GM18519 (cell line): Measurements from ENCODE around the gene CLN6.
"Not testable (repeated sequence)": the region's sequence is repeated elsewhere in the genome, so short reads cannot be mapped to it uniquely, and the experiment has no call there.

Source experiments
- ATAC-seq: cut with Tn5 transposase; IDR thresholded peaks from one replicate; pipeline ENCODE4 v1.9.1; 2021; ENCODE audit warnings: mild to moderate bottlenecking, moderate library complexity; ENCODE audit not compliant: unreplicated experiment, low FRiP score

CLN6 gene

GRCh38 chr15:68224108-68224507 is 5.4 kb downstream of the CLN6 start:
- no peak for ATAC-seq

GRCh38 chr15:68223171-68223570 is 6.4 kb downstream of the CLN6 start:
- no peak for ATAC-seq

DNA sequence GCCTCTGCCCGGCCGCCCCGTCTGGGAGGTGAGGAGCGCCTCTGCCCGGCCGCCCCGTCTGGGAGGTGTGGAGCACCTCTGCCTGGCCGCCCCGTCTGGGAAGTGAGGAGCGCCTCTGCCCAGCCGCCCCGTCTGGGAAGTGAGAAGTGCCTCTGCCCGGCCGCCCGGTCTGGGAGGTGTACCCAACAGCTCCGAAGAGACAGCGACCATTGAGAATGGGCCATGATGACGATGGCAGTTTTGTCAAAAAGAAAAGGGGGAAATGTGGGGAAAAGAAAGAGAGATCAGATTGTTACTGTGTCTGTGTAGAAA is 7.1 kb downstream of the CLN6 start:
- not testable (repeated sequence) for ATAC-seq

DNA sequence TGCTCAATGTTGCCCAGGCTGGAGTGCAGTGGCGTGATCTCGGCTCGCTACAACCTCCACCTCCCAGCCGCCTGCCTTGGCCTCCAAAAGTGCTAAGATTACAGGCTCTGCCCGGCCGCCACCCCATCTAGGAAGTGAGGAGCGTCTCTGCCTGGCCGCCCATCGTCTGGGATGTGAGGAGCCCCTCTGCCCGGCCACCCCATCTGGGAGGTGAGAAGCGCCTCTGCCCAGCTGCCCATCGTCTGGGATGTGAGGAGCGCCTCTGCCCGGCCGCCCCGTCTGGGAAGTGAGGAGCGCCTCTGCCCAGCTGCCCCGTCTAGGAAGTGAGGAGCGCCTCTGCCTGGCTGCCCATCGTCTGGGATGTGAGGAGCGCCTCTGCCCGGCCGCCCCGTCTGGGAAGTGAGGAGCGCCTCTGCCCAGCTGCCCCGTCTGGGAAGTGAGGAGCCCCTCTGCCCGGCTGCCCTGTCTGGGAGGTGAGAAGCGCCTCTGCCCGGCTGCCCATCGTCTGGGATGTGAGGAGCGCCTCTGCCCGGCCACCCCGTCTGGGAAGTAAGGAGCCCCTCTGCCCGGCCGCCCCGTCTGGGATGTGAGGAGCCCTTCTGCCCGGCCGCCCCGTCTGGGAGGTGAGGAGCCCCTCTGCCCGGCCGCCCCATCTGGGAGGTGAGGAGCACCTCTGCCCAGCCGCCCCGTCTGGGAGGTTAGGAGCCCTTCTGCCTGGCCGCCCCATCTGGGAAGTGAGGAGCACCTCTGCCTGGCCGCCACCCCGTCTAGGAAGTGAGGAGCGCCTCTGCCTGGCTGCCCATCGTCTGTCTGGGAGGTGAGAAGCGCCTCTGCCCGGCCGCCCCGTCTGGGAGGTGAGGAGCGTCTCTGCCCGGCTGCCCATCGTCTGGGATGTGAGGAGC is 7.7 kb downstream of the CLN6 start:
- not testable (repeated sequence) for ATAC-seq

DNA sequence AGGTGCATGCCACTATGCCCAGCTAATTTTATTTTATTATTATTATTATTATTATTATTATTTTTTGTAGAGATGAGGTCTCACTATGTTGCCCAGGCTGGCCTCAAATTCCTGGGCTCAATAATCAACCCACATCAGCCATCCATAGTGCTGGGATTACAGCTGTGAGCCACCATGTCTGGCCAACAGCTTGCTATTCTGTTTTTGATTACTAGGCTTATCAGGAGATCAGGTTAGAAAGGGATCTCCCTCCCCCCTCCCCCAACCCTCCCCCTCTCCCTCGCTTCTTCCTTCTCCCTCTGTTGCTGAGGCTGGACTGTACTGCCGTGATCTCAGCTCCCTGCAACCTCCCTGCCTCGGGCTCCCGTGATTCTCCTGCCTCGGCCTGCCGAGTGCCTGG is 8.6 kb downstream of the CLN6 start:
- no peak for ATAC-seq

- ATAC-seq, result no peak
These were observed 9.0 kb downstream of the CLN6 start for GRCh38 chr15:68220489-68220888.

- ATAC-seq, result no peak
These were observed 10.4 kb downstream of the CLN6 start for GRCh38 chr15:68218847-68219798.

DNA sequence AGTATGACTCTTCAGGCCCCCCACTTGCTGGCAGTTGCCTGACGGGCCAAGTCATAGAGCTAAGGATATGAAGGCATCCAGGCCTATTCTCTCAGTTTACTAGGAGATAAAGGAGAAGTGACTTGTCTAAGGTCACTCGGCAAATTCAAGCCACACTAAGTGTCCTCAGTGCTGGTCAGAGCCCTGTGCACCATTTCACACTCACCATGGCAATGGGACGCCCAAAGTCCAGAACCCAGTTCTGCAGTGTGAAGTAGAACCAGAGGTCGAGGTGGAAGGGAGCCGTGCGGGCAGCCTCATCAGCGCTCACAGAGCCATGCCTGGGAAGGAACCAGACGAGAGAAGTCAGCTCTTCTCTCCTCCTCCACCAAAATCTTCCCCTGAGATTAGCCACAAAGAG is 11.2 kb downstream of the CLN6 start:
- no peak for ATAC-seq

- ATAC-seq, result no peak
These were observed 12.2 kb downstream of the CLN6 start for GRCh38 chr15:68217341-68217740.

DNA sequence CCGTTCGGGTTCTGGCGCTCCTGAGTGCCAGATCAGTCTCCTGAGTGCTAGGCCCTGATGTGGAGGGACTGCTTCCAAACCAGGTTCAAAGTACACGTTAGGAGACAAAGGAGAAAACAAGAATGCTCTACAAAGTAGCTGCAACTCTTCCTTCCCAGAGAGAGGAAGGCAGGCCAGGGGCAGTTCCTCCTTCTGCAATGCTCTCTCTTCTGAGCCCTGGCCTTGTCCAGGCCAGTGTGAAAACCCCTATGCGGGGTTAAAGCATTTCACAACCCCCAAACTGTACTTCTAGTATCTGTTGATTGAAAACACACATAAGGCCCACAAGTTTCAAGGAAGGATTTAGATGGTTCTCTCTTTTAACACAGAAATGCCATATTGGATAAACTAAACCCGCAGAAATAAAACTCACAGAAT is 14.7 kb downstream of the CLN6 start:
- no peak for ATAC-seq

DNA sequence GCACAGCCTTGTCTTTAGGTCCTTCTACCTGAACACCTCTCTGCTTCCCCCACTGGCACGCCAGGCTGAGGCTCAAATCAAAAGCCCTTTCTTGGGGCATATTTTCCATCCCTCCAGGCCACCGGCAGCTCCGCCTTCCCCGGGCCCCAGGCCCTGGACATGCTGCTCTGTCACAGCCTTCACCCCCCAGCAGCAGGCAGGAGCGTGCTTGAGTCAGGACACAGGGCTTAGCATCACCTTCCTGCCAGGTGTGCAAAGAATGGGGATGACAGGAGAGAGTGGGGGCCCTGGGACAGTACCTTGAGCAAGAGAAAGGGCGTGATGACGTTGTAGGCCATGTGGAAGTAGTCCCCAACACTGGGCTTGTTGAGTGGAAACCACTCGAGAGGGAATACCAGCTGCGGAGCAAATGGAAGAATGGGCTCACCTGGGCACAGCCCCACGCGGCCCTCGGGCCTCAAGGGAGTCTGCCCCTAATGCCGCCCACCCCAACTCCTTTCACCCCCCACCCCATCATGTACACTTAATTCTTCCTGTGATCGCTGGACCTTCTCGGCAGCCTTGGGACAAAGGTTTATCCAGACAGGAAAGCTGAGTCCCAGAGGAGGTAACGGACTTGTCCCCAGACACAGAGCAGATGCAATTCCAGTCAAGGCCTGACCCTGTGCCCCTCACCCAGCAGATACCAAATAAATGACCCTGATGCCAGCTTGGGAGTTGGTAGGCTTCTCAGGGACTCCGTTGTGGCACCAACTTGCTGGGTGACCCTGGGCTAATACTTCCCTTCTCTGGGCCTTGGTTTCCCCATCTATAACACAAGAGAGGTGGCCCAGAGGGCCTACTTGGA is 15.3 kb downstream of the CLN6 start:
- ATAC-seq, result no peak

GRCh38 chr15:68213491-68213845 is 16.1 kb downstream of the CLN6 start:
- not testable (repeated sequence) for ATAC-seq

DNA sequence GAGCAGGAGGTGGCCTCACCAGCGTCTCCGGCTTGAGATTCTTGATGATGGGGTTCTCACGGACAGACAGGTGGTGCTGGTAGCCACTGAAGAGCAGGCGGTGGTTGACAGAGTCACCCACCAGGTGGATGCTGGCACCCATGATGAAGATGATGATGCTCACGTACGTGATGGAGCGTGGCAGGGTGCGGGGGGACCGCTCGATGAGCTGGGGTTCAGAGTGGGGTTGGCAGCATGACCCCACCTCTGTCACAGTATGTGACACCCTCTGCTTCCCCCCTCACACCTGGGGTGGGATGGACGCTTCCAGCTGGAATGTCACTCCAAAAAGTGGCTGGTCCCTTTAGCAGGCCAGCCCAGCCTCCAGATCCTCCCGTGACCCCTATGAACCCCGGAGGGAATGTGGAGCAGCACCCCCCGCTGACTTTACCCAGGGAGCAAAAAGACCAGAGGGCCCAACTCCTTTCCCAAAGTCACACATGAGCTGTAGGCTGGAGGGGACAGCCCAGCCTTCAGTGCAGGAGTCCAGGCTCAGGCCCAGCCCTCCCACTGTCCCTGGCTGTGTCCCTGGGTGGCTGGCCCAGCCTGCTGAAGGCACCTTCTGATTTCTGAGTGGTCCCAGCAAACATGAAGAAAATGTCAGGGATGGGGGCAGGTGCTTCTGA is 17.7 kb downstream of the CLN6 start:
- no peak for ATAC-seq

- no peak for ATAC-seq
These were observed 18.5 kb downstream of the CLN6 start for GRCh38 chr15:68210821-68211655.

- no peak for ATAC-seq
These were observed 19.1 kb downstream of the CLN6 start for GRCh38 chr15:68210409-68210756.

GRCh38 chr15:68209735-68210408 is 19.7 kb downstream of the CLN6 start:
- no peak for ATAC-seq

DNA sequence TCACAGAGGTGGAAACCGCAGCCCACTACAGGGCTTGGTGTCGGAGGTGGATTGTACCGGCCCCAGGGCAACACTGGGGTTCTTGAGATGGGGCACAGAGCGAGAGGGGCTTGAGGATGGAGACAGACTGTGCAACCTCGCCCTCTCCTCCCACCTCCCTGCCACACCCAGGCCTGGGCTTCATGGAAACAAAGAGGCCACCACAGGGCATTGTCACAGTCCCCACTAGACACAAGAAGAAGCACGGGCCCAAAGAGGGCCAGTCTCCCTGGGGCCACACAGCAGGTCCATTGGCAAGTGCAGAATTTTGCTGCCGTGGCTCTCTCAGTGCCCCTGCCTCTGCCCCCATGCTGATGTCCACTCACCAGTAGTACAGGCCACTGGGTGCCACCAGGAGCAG is 20.3 kb downstream of the CLN6 start:
- no peak for ATAC-seq

DNA sequence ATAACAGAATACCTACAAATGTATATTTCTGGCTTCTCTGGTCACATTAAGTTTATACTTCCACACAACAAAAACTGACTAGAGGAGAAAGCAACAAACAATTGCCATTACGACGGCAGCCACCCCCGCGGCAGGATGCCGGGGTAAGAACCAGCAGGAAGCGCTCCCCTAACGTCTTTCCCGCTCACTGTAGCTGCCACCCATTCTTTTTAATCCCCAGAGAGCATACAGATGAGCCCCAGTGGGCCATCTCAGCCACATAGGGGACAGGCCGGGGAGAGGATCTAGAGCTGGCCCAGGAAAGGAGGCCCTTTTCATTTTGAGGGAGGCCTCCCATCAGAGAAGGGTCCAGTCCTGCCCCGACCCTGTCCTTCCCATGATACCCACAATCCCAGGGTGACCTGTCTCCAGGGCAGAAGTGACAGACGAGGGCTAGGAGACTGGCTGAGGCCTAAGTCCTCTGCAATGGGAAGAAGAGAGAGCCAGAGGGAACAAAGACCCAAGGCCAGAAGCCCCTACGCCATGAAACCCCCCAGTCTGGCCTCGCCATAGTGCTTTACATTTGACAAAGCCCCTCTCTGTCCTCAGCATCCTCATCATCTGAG is 20.8 kb downstream of the CLN6 start:
- ATAC-seq, result no peak
